ENCODE results near the gene ZNF516. TPM values are rescaled to one million over a fixed set of nuclear protein-coding genes. Genes with fewer than 3 reads are reported as not detected.

ZNF516 gene
- total RNA-seq, 1 experiment from 2014 or later: 28.3 TPM

GRCh38 chr18:76395609-76396008 lies 99.4 kb downstream of the ZNF516 start:
- H3K4me1 Mint-ChIP-seq (ENCODE audit: insufficient read depth, unreplicated experiment): peaks cover 16% of the 10 kb centered on the region
- ChIA-PET POLR2A (no interaction called here), CTCF (interaction anchor here (0.7 to 8.4 kb wide), 4 partner anchors 10 to 314 kb away, joined by 3 to 150 read pairs (median 34); no protein-coding TSS in a partner anchor)
- H3K4me3 Mint-ChIP-seq (ENCODE audit: unreplicated experiment): no peak overlapping the region
- no TSS peak for BruUV-seq (replicated peaks)
- no peak for TF ChIP-seq CTCF (IDR thresholded peaks at IDR 0.05; ENCODE audit: unreplicated experiment)
- DNase-seq (ENCODE audit: unreplicated experiment): no peak
- intact Hi-C loops (cut with micrococcal nuclease): no loop called here
- peaks cover 11% of the 10 kb centered on the region for H3K36me3 Mint-ChIP-seq (ENCODE audit: insufficient read depth, unreplicated experiment)
- H3K27me3 Mint-ChIP-seq (ENCODE audit: insufficient read depth, unreplicated experiment): no peaks in the 10 kb centered on the region
- H3K9me3 Mint-ChIP-seq (ENCODE audit: unreplicated experiment): no peaks in the 10 kb centered on the region
- no peak overlapping the region for H3K27ac Mint-ChIP-seq (ENCODE audit: low read depth, unreplicated experiment)

DNA sequence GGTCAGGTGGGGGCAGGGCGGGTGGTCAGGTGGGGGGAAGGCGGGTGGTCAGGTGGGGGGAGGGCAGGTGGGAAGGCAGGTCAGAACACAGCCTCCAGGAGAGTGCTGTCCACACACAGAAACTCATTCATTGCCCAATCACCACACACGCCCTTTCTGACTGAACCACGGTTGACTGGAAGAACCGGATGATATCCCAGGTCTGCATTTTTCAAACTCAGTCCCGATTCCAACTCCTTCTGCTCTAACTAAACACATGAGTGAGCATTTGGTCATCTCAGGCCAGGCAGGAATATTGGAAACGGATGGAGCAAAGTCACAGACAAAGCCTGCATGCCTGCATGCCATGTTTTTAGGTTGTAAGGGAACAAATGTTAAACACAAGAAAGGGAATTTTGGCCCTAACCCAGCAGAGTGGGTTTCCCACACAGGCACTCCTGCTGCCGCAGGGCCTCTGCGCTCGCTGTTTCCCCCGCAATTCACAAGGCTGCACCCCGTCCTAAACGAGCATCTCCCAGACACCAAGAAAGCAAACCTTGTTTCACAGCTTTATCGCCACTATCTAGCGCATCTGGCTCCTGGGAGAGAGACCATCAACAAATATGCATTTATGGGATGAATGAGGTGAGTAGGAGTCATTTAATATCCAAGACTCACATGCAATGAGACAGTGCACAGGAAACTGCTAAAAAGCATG lies 100.1 kb downstream of the ZNF516 start:
- no peaks in the 10 kb centered on the region for H3K9me3 Mint-ChIP-seq (ENCODE audit: unreplicated experiment)
- ChIA-PET CTCF (interaction anchor here (0.8 to 8.4 kb wide), 3 partner anchors 9 to 315 kb away, joined by 3 to 150 read pairs (median 63); no protein-coding TSS in a partner anchor), POLR2A (no interaction called here)
- DNase-seq (ENCODE audit: unreplicated experiment): peak; percentile 69
- H3K27me3 Mint-ChIP-seq (ENCODE audit: insufficient read depth, unreplicated experiment): no peaks in the 10 kb centered on the region
- H3K4me1 Mint-ChIP-seq (ENCODE audit: insufficient read depth, unreplicated experiment): peaks cover 16% of the 10 kb centered on the region
- TF ChIP-seq CTCF (IDR thresholded peaks at IDR 0.05; ENCODE audit: unreplicated experiment): no peak
- H3K36me3 Mint-ChIP-seq (ENCODE audit: insufficient read depth, unreplicated experiment): peaks cover 11% of the 10 kb centered on the region
- intact Hi-C loops (cut with micrococcal nuclease): no loop called here
- H3K27ac Mint-ChIP-seq (ENCODE audit: low read depth, unreplicated experiment): no peak overlapping the region
- BruUV-seq (replicated peaks): no TSS peak
- no peak overlapping the region for H3K4me3 Mint-ChIP-seq (ENCODE audit: unreplicated experiment)

- intact Hi-C loops (cut with micrococcal nuclease): no loop called here
- no peaks in the 10 kb centered on the region for H3K27me3 Mint-ChIP-seq (ENCODE audit: insufficient read depth, unreplicated experiment)
- peaks cover 24% of the 10 kb centered on the region for H3K4me1 Mint-ChIP-seq (ENCODE audit: insufficient read depth, unreplicated experiment)
- no peak overlapping the region for H3K4me3 Mint-ChIP-seq (ENCODE audit: unreplicated experiment)
- no peak overlapping the region for H3K27ac Mint-ChIP-seq (ENCODE audit: low read depth, unreplicated experiment)
- no peak for TF ChIP-seq CTCF (IDR thresholded peaks at IDR 0.05; ENCODE audit: unreplicated experiment)
- POLR2A ChIA-PET: no interaction called here
- DNase-seq (ENCODE audit: unreplicated experiment): no peak
- H3K36me3 Mint-ChIP-seq (ENCODE audit: insufficient read depth, unreplicated experiment): peaks cover 11% of the 10 kb centered on the region
- no TSS peak for BruUV-seq (replicated peaks)
- CTCF ChIA-PET: no interaction called here
- no peaks in the 10 kb centered on the region for H3K9me3 Mint-ChIP-seq (ENCODE audit: unreplicated experiment)
Observed at GRCh38 chr18:76392349-76392748, 102.7 kb downstream of the ZNF516 start.

GRCh38 chr18:76391746-76392145 lies 103.3 kb downstream of the ZNF516 start:
- Mint-ChIP-seq H3K4me3 (ENCODE audit: unreplicated experiment) (no peak overlapping the region), H3K9me3 (ENCODE audit: unreplicated experiment) (no peaks in the 10 kb centered on the region), H3K27ac (ENCODE audit: low read depth, unreplicated experiment) (no peak overlapping the region), H3K36me3 (ENCODE audit: insufficient read depth, unreplicated experiment) (peaks cover 11% of the 10 kb centered on the region), H3K4me1 (ENCODE audit: insufficient read depth, unreplicated experiment) (peaks cover 24% of the 10 kb centered on the region), H3K27me3 (ENCODE audit: insufficient read depth, unreplicated experiment) (no peaks in the 10 kb centered on the region)
- DNase-seq (ENCODE audit: unreplicated experiment): no peak
- no TSS peak for BruUV-seq (replicated peaks)
- CTCF ChIA-PET: no interaction called here
- intact Hi-C loops (cut with micrococcal nuclease): no loop called here
- POLR2A ChIA-PET: no interaction called here
- no peak for TF ChIP-seq CTCF (IDR thresholded peaks at IDR 0.05; ENCODE audit: unreplicated experiment)
